GM12865 (cell line): ENCODE data around the gene AP3B2.

ENCODE experiments used
- DNase-seq: peaks from one replicate; pipeline ENCODE4 v3.0.0; 2010; ENCODE audit warnings: low read depth
- H3K4me3 ChIP-seq: 2 replicates; pipeline ENCODE4 v1.5.1; 2011; ENCODE audit warnings: mild to moderate bottlenecking, low read depth, low read length, control low read depth
- CTCF ChIP-seq: IDR thresholded peaks from 2 replicates; pipeline ENCODE4 v1.5.1; 2011; ENCODE audit warnings: low read length, control low read depth, low read depth, inconsistent platforms; ENCODE audit not compliant: insufficient read depth; ENCODE audit errors: missing control alignments

Gene AP3B2

GRCh38 chr15:82742134-82742533, 32.5 kb upstream of the AP3B2 start:
- no peak for DNase-seq
- no peak for TF ChIP-seq CTCF
- no peak overlapping the region for H3K4me3 ChIP-seq

GRCh38 chr15:82739086-82739485, 29.4 kb upstream of the AP3B2 start:
- no peak overlapping the region for H3K4me3 ChIP-seq
- TF ChIP-seq CTCF: no peak
- DNase-seq: no peak

- no peak for DNase-seq
- no peak overlapping the region for H3K4me3 ChIP-seq
- TF ChIP-seq CTCF: no peak
These were observed 28.3 kb upstream of the AP3B2 start for GRCh38 chr15:82737975-82738374.

- no peak for TF ChIP-seq CTCF
- no peak overlapping the region for H3K4me3 ChIP-seq
- DNase-seq: no peak
These were observed 21.9 kb upstream of the AP3B2 start for GRCh38 chr15:82731527-82731926.

GRCh38 chr15:82730022-82730530, 20.4 kb upstream of the AP3B2 start:
- DNase-seq: no peak
- no peak for TF ChIP-seq CTCF
- H3K4me3 ChIP-seq: no peak overlapping the region

- no peak for TF ChIP-seq CTCF
- H3K4me3 ChIP-seq: no peak overlapping the region
- no peak for DNase-seq
These were observed 17.1 kb upstream of the AP3B2 start for GRCh38 chr15:82726816-82727215.

- H3K4me3 ChIP-seq: no peak overlapping the region
- no peak for TF ChIP-seq CTCF
- DNase-seq: no peak
These were observed 5.3 kb upstream of the AP3B2 start for GRCh38 chr15:82715003-82715402.
